ENCODE data around the gene UNK. TPM values are rescaled to one million over a fixed set of nuclear protein-coding genes. Genes with fewer than 3 reads are reported as not detected.
A peak's percentile ranks its signal among the peaks of the same experiment; 100 is the strongest.

The UNK gene
- total RNA-seq, 1 experiment from 2014 or later = 27.8 TPM

DNA sequence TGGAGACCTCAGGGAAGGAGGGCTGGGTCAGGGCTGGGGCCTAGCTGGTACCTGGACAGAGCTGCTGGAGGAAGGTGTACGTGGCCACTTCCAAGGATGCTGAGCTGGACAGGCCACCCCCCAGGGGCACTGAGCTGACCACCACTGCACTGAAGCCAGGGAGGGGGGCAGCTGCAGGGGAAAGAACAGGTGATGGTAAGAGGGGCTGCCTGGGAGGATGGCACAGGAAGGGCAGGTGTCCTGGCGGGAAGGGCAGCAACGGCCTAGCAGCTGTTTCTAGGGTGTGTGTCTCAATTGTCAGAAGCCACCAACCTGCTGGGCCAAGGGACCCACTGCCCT is 21.4 kb upstream of the UNK start:
- Histone ChIP-seq H2AFZ (no peak overlapping the region), H3K27me3 (ENCODE audit: insufficient read depth, low read depth) (no peaks in the 10 kb centered on the region), H4K20me1 (ENCODE audit: insufficient read depth) (no peaks in the 10 kb centered on the region; the same call in 1 of the 2 replicates), H3K9me3 (ENCODE audit: insufficient read depth, low read depth) (no peaks in the 10 kb centered on the region), H3K9me2 (ENCODE audit: insufficient read depth) (no peaks in the 10 kb centered on the region), H3K4me3 (no peak overlapping the region), H3K79me2 (ENCODE audit: low read depth) (no peaks in the 10 kb centered on the region), H3K4me2 (no peak overlapping the region), H3K27ac (no peak overlapping the region), H3F3A (ENCODE audit: insufficient read depth, low read depth) (peaks cover 52% of the 10 kb centered on the region), H3K36me3 (ENCODE audit: low read depth) (no peaks in the 10 kb centered on the region), H3K4me1 (replicated peaks; ENCODE audit: insufficient read depth) (peaks cover 9% of the 10 kb centered on the region; the same call in 1 of the 2 replicates)
- CTCF ChIA-PET = interaction anchor here (0.5 kb wide), 1 partner anchor 133 kb away, joined by 11 read pairs; the partner anchor contains the start of gene TRIM65
- no TSS peak for BruUV-seq (replicated peaks)
- POLR2A ChIA-PET (ENCODE audit: unreplicated experiment) = interaction anchor here (0.8 to 1.3 kb wide), 2 partner anchors 17 to 535 kb away, joined by 4 to 7 read pairs; no protein-coding TSS in a partner anchor
- no peak for DNase-seq
- TF ChIP-seq EZH2 (IDR thresholded peaks at IDR 0.05; ENCODE audit: low read depth) = no peak
- TF ChIP-seq, protein P1, sequence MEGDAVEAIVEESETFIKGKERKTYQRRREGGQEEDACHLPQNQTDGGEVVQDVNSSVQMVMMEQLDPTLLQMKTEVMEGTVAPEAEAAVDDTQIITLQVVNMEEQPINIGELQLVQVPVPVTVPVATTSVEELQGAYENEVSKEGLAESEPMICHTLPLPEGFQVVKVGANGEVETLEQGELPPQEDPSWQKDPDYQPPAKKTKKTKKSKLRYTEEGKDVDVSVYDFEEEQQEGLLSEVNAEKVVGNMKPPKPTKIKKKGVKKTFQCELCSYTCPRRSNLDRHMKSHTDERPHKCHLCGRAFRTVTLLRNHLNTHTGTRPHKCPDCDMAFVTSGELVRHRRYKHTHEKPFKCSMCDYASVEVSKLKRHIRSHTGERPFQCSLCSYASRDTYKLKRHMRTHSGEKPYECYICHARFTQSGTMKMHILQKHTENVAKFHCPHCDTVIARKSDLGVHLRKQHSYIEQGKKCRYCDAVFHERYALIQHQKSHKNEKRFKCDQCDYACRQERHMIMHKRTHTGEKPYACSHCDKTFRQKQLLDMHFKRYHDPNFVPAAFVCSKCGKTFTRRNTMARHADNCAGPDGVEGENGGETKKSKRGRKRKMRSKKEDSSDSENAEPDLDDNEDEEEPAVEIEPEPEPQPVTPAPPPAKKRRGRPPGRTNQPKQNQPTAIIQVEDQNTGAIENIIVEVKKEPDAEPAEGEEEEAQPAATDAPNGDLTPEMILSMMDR (conservative IDR thresholded peaks at IDR 0.05) = no peak
- intact Hi-C loops (cut with micrococcal nuclease; ENCODE audit: unreplicated experiment) = no loop called here

DNA sequence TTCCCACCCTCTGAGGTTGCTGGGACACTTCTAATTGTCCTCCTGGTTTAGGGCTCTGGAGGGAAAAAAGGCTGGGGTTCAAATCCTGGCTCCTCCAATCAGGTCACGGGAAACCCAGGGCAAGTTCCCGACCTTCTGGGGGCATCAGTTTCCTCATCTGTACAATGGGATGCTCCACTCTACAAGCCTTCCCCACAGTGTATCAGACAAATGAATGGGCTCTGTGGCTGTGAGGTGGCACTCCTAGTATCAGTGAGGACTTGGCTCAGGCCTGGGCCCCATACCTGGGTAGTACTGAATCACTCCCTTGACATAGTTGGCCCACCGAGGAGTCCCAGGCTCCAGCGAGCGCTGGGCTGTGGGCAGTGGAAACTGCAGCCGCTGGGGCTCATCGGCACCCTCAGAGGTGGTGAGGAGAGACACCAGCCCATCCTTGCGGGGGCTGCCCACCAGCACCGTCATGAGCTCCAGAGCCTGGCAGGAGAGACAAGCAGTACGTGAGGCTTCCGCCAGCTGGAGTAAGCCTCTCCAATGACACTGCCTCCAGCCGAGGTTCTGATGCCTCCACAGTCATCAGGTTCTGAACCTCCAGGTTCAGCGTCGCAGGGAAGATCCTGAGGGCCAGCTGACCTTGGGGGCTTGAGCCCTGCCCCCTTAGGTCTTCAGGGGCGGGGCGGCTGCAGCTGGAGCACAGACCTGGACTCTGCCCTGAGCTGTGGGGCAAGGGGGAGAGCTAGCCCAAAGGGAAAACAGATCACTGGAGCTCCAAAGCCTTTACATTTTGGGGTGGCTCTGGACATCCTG is 20.8 kb upstream of the UNK start:
- no peak for DNase-seq
- H3F3A ChIP-seq (ENCODE audit: insufficient read depth, low read depth) = peaks cover 50% of the 10 kb centered on the region
- intact Hi-C loops (cut with micrococcal nuclease; ENCODE audit: unreplicated experiment) = loop anchor here (2.0 kb wide), 1 partner anchor 131 kb away; no protein-coding TSS in a partner anchor
- H3K9me2 ChIP-seq (ENCODE audit: insufficient read depth) = no peaks in the 10 kb centered on the region
- no peaks in the 10 kb centered on the region for H3K9me3 ChIP-seq (ENCODE audit: insufficient read depth, low read depth)
- H3K36me3 ChIP-seq (ENCODE audit: low read depth) = no peaks in the 10 kb centered on the region
- ChIA-PET POLR2A (ENCODE audit: unreplicated experiment) (interaction anchor here (0.6 to 1.3 kb wide), 2 partner anchors 8 to 16 kb away, joined by 7 to 15 read pairs; no protein-coding TSS in a partner anchor), CTCF (interaction anchor here (0.5 to 1.2 kb wide), 4 partner anchors 13 to 242 kb away, joined by 3 to 11 read pairs (median 4); partner anchors contain the start of gene TRIM65)
- no peak overlapping the region for H3K27ac ChIP-seq
- H3K4me3 ChIP-seq = peak overlapping the region; percentile 87
- no peak for TF ChIP-seq EZH2 (IDR thresholded peaks at IDR 0.05; ENCODE audit: low read depth)
- TF ChIP-seq, protein P1 (conservative IDR thresholded peaks at IDR 0.05) = no peak
- H2AFZ ChIP-seq = peak overlapping the region; percentile 80
- no peaks in the 10 kb centered on the region for H3K27me3 ChIP-seq (ENCODE audit: insufficient read depth, low read depth)
- no TSS peak for BruUV-seq (replicated peaks)
- no peaks in the 10 kb centered on the region; the same call in 1 of the 2 replicates for H4K20me1 ChIP-seq (ENCODE audit: insufficient read depth)
- H3K4me1 ChIP-seq (replicated peaks; ENCODE audit: insufficient read depth) = peaks cover 9% of the 10 kb centered on the region; the same call in 1 of the 2 replicates
- H3K79me2 ChIP-seq (ENCODE audit: low read depth) = no peaks in the 10 kb centered on the region
- H3K4me2 ChIP-seq = peak overlapping the region; percentile 93

DNA sequence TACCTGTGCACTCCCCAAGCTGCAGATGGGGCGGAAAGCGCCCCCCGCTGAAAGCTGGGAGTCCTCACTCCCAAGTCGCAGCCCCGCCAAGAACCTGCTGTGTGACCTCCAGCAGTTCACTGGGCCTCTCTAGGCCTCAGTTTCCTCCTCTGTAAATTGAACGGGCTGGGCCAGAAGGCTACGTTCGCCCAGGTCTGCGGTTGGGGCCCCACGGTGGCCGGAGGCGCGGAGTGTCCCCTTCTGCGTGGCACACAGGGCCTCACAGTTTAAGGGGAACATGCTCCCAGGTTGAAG is 20.2 kb upstream of the UNK start:
- BruUV-seq (replicated peaks) = no TSS peak
- Histone ChIP-seq H3K4me1 (replicated peaks; ENCODE audit: insufficient read depth) (peaks cover 9% of the 10 kb centered on the region; the same call in 1 of the 2 replicates), H4K20me1 (ENCODE audit: insufficient read depth) (no peaks in the 10 kb centered on the region; the same call in 1 of the 2 replicates), H3K9me2 (ENCODE audit: insufficient read depth) (no peaks in the 10 kb centered on the region), H3K4me2 (peak overlapping the region; percentile 93), H3K27me3 (ENCODE audit: insufficient read depth, low read depth) (no peaks in the 10 kb centered on the region), H3K79me2 (ENCODE audit: low read depth) (no peaks in the 10 kb centered on the region), H3K36me3 (ENCODE audit: low read depth) (no peaks in the 10 kb centered on the region), H3K27ac (no peak overlapping the region), H3K9me3 (ENCODE audit: insufficient read depth, low read depth) (no peaks in the 10 kb centered on the region), H2AFZ (peak overlapping the region; percentile 80), H3F3A (ENCODE audit: insufficient read depth, low read depth) (peaks cover 44% of the 10 kb centered on the region), H3K4me3 (peak overlapping the region; percentile 87)
- ChIA-PET CTCF (interaction anchor here (0.5 to 1.7 kb wide), 4 partner anchors 13 to 241 kb away, joined by 3 to 5 read pairs (median 4); no protein-coding TSS in a partner anchor), POLR2A (ENCODE audit: unreplicated experiment) (interaction anchor here (0.6 to 1.3 kb wide), 2 partner anchors 8 to 16 kb away, joined by 7 to 15 read pairs; no protein-coding TSS in a partner anchor)
- no peak for DNase-seq
- TF ChIP-seq, protein P1 (conservative IDR thresholded peaks at IDR 0.05) = peak; percentile 67; the same call in 1 of the 2 replicates
- TF ChIP-seq EZH2 (IDR thresholded peaks at IDR 0.05; ENCODE audit: low read depth) = no peak
- intact Hi-C loops (cut with micrococcal nuclease; ENCODE audit: unreplicated experiment) = loop anchor here (2.0 kb wide), 1 partner anchor 130 kb away; no protein-coding TSS in a partner anchor
